Neural cell (in vitro differentiated cells): ENCODE measurements around the gene SNTB2.

Experiments used
- CTCF ChIP-seq: fragments of 450-650 bp; IDR thresholded peaks from 2 replicates; pipeline ENCODE4 v1.5.1; 2014; ENCODE audit warnings: antibody characterized with exemption, mild to moderate bottlenecking, moderate library complexity; ENCODE audit not compliant: poor library complexity, severe bottlenecking
- EP300 ChIP-seq: fragments of 450-650 bp; conservative IDR thresholded peaks from 2 replicates; pipeline ENCODE4 v1.6.1; 2014; ENCODE audit warnings: antibody characterized with exemption, mild to moderate bottlenecking, moderate library complexity; ENCODE audit not compliant: poor library complexity, severe bottlenecking
- EZH2 ChIP-seq: fragments of 200-600, 300-800 bp; shearing (Covaris generic), sonication (generic); IDR thresholded peaks from 2 replicates; pipeline ENCODE4 v1.6.1; 2014; ENCODE audit warnings: antibody characterized with exemption, low read length, borderline replicate concordance, mild to moderate bottlenecking; ENCODE audit not compliant: insufficient read depth, poor library complexity, severe bottlenecking
- MXI1 ChIP-seq: fragments of 450-650 bp; conservative IDR thresholded peaks from 2 replicates; pipeline ENCODE4 v1.6.1; 2014; ENCODE audit warnings: antibody characterized with exemption, mild to moderate bottlenecking; ENCODE audit not compliant: poor library complexity, severe bottlenecking
- POLR2AphosphoS5 ChIP-seq: IDR thresholded peaks from 2 replicates; pipeline ENCODE4 v1.6.1; 2012
- RAD21 ChIP-seq: fragments of 450-650 bp; conservative IDR thresholded peaks from 2 replicates; pipeline ENCODE4 v1.6.1; 2014; ENCODE audit warnings: antibody characterized with exemption, mild to moderate bottlenecking, moderate library complexity
- SMC3 ChIP-seq: fragments of 450-650 bp; conservative IDR thresholded peaks from 2 replicates; pipeline ENCODE4 v1.6.1; 2014; ENCODE audit warnings: antibody characterized with exemption, mild to moderate bottlenecking, moderate library complexity; ENCODE audit not compliant: poor library complexity
- TAF1 ChIP-seq: IDR thresholded peaks from 2 replicates; pipeline ENCODE4 v1.6.1; 2012; ENCODE audit warnings: low read depth
- TF ChIP-seq, protein P1 (sequence below): IDR thresholded peaks from 2 replicates; pipeline ENCODE4 v1.6.1; 2012; ENCODE audit warnings: borderline replicate concordance

- TF ChIP-seq RAD21 (no peak), CTCF (no peak), EP300 (no peak), EZH2 (no peak), SMC3 (no peak), POLR2AphosphoS5 (no peak), TAF1 (no peak), MXI1 (no peak)
- TF ChIP-seq, protein P1, sequence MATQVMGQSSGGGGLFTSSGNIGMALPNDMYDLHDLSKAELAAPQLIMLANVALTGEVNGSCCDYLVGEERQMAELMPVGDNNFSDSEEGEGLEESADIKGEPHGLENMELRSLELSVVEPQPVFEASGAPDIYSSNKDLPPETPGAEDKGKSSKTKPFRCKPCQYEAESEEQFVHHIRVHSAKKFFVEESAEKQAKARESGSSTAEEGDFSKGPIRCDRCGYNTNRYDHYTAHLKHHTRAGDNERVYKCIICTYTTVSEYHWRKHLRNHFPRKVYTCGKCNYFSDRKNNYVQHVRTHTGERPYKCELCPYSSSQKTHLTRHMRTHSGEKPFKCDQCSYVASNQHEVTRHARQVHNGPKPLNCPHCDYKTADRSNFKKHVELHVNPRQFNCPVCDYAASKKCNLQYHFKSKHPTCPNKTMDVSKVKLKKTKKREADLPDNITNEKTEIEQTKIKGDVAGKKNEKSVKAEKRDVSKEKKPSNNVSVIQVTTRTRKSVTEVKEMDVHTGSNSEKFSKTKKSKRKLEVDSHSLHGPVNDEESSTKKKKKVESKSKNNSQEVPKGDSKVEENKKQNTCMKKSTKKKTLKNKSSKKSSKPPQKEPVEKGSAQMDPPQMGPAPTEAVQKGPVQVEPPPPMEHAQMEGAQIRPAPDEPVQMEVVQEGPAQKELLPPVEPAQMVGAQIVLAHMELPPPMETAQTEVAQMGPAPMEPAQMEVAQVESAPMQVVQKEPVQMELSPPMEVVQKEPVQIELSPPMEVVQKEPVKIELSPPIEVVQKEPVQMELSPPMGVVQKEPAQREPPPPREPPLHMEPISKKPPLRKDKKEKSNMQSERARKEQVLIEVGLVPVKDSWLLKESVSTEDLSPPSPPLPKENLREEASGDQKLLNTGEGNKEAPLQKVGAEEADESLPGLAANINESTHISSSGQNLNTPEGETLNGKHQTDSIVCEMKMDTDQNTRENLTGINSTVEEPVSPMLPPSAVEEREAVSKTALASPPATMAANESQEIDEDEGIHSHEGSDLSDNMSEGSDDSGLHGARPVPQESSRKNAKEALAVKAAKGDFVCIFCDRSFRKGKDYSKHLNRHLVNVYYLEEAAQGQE, result no peak
Measured at GRCh38 chr16:69340095-69340644, 153.2 kb downstream of the SNTB2 start.
